ENCODE measurements around the gene ITIH2. TPM values are rescaled to one million over a fixed set of nuclear protein-coding genes. Genes with fewer than 3 reads are reported as not detected.
"Not testable (repeated sequence)": the region's sequence is repeated elsewhere in the genome, so short reads cannot be mapped to it uniquely, and the experiment has no call there.

ITIH2 gene
- total RNA-seq, 2 donors from 2014 or later, result not detected

- H3K4me1 Mint-ChIP-seq, result no peaks in the 10 kb centered on the region
- WGBS, 2 experiments (ENCODE audit: insufficient coverage in 1 of 2, insufficient read length in 1 of 2), result 85 to 86% methylated on average over 8 to 13 of the region's 13 CpGs
Observed at GRCh38 chr10:7686351-7687171, 16.6 kb upstream of the ITIH2 start.

GRCh38 chr10:7687228-7687907 is 15.7 kb upstream of the ITIH2 start:
- Mint-ChIP-seq H3K27me3 (ENCODE audit: insufficient read depth) (peaks cover 23% of the 10 kb centered on the region), H3K9me3 (peaks cover 40% of the 10 kb centered on the region), H3K27ac (no peak overlapping the region), H3K4me3 (no peak overlapping the region), H3K4me1 (no peaks in the 10 kb centered on the region), H3K36me3 (ENCODE audit: low read depth) (no peaks in the 10 kb centered on the region)
- TF ChIP-seq CTCF (conservative IDR thresholded peaks at IDR 0.05), result peak; percentile 96
- H3K27ac ChIP-seq (ENCODE audit: low read depth, low read length), result no peak overlapping the region
- DNase-seq, result peak; percentile 95
- H3K4me1 ChIP-seq (ENCODE audit: control insufficient read depth, insufficient read depth, low read length), result no peaks in the 10 kb centered on the region
- H3K36me3 ChIP-seq (ENCODE audit: control insufficient read depth, insufficient read depth, low read length), result no peaks in the 10 kb centered on the region
- no peak overlapping the region for H3K9ac ChIP-seq (ENCODE audit: extremely low read depth, low read length, poor library complexity, severe bottlenecking)
- H3K4me3 ChIP-seq (ENCODE audit: low read length), result no peak overlapping the region
- 27 to 32% methylated on average over 14 to 19 of the region's 20 CpGs for WGBS, 2 experiments (ENCODE audit: insufficient coverage in 1 of 2, insufficient read length in 1 of 2)
- peaks cover 37% of the 10 kb centered on the region for H3K9me3 ChIP-seq (ENCODE audit: control insufficient read depth, low read length)
- H3K27me3 ChIP-seq (ENCODE audit: control insufficient read depth, insufficient read depth, low read length, poor library complexity, severe bottlenecking), result no peaks in the 10 kb centered on the region

More at GRCh38 chr10:7686351-7687171, 16.6 kb upstream of the ITIH2 start:
- Mint-ChIP-seq H3K9me3 (peaks cover 32% of the 10 kb centered on the region), H3K27me3 (ENCODE audit: insufficient read depth) (peaks cover 23% of the 10 kb centered on the region), H3K4me3 (no peak overlapping the region), H3K36me3 (ENCODE audit: low read depth) (no peaks in the 10 kb centered on the region), H3K27ac (no peak overlapping the region)
- DNase-seq, result no peak
- Histone ChIP-seq H3K27me3 (ENCODE audit: control insufficient read depth, insufficient read depth, low read length, poor library complexity, severe bottlenecking) (no peaks in the 10 kb centered on the region), H3K27ac (ENCODE audit: low read depth, low read length) (no peak overlapping the region), H3K9ac (ENCODE audit: extremely low read depth, low read length, poor library complexity, severe bottlenecking) (no peak overlapping the region), H3K4me3 (ENCODE audit: low read length) (no peak overlapping the region), H3K36me3 (ENCODE audit: control insufficient read depth, insufficient read depth, low read length) (no peaks in the 10 kb centered on the region), H3K9me3 (ENCODE audit: control insufficient read depth, low read length) (peaks cover 29% of the 10 kb centered on the region), H3K4me1 (ENCODE audit: control insufficient read depth, insufficient read depth, low read length) (no peaks in the 10 kb centered on the region)
- no peak for TF ChIP-seq CTCF (conservative IDR thresholded peaks at IDR 0.05)

- Histone ChIP-seq H3K27me3 (ENCODE audit: control insufficient read depth, insufficient read depth, low read length, poor library complexity, severe bottlenecking) (no peaks in the 10 kb centered on the region), H3K36me3 (ENCODE audit: control insufficient read depth, insufficient read depth, low read length) (no peaks in the 10 kb centered on the region), H3K27ac (ENCODE audit: low read depth, low read length) (no peak overlapping the region), H3K9ac (ENCODE audit: extremely low read depth, low read length, poor library complexity, severe bottlenecking) (no peak overlapping the region), H3K4me3 (ENCODE audit: low read length) (no peak overlapping the region), H3K9me3 (ENCODE audit: control insufficient read depth, low read length) (peaks cover 31% of the 10 kb centered on the region), H3K4me1 (ENCODE audit: control insufficient read depth, insufficient read depth, low read length) (no peaks in the 10 kb centered on the region)
- Mint-ChIP-seq H3K36me3 (ENCODE audit: low read depth) (no peaks in the 10 kb centered on the region), H3K4me3 (no peak overlapping the region), H3K27ac (no peak overlapping the region), H3K9me3 (peaks cover 48% of the 10 kb centered on the region), H3K4me1 (no peaks in the 10 kb centered on the region), H3K27me3 (ENCODE audit: insufficient read depth) (peaks cover 12% of the 10 kb centered on the region)
- DNase-seq, result no peak
- TF ChIP-seq CTCF (conservative IDR thresholded peaks at IDR 0.05), result no peak
Observed at GRCh38 chr10:7689591-7689990, 13.5 kb upstream of the ITIH2 start.

- not testable (repeated sequence) for H3K36me3 ChIP-seq (ENCODE audit: control insufficient read depth, insufficient read depth, low read length); H3K4me3 Mint-ChIP-seq; H3K36me3 Mint-ChIP-seq (ENCODE audit: low read depth); H3K27ac ChIP-seq (ENCODE audit: low read depth, low read length); H3K9ac ChIP-seq (ENCODE audit: extremely low read depth, low read length, poor library complexity, severe bottlenecking); H3K4me3 ChIP-seq (ENCODE audit: low read length); H3K27me3 ChIP-seq (ENCODE audit: control insufficient read depth, insufficient read depth, low read length, poor library complexity, severe bottlenecking); H3K27ac Mint-ChIP-seq; DNase-seq; H3K4me1 Mint-ChIP-seq; H3K4me1 ChIP-seq (ENCODE audit: control insufficient read depth, insufficient read depth, low read length)
- Mint-ChIP-seq H3K9me3 (peaks cover 48% of the 10 kb centered on the region), H3K27me3 (ENCODE audit: insufficient read depth) (peaks cover 12% of the 10 kb centered on the region)
- peaks cover 31% of the 10 kb centered on the region for H3K9me3 ChIP-seq (ENCODE audit: control insufficient read depth, low read length)
- WGBS, 2 experiments (ENCODE audit: insufficient coverage in 1 of 2, insufficient read length in 1 of 2), result 95% methylated on average over 3 of the region's 3 CpGs; no CpG with 5 or more reads in 1 of the 2 experiments
Observed at GRCh38 chr10:7690885-7691597, 12.1 kb upstream of the ITIH2 start.

GRCh38 chr10:7692368-7692767 is 10.7 kb upstream of the ITIH2 start:
- H3K36me3 ChIP-seq (ENCODE audit: control insufficient read depth, insufficient read depth, low read length); H3K27ac ChIP-seq (ENCODE audit: low read depth, low read length); H3K27me3 ChIP-seq (ENCODE audit: control insufficient read depth, insufficient read depth, low read length, poor library complexity, severe bottlenecking); DNase-seq; H3K4me1 Mint-ChIP-seq; H3K4me3 Mint-ChIP-seq; H3K36me3 Mint-ChIP-seq (ENCODE audit: low read depth); H3K27ac Mint-ChIP-seq; H3K9ac ChIP-seq (ENCODE audit: extremely low read depth, low read length, poor library complexity, severe bottlenecking); H3K4me3 ChIP-seq (ENCODE audit: low read length); H3K4me1 ChIP-seq (ENCODE audit: control insufficient read depth, insufficient read depth, low read length): not testable (repeated sequence)
- H3K27me3 Mint-ChIP-seq (ENCODE audit: insufficient read depth), result peaks cover 12% of the 10 kb centered on the region
- H3K9me3 ChIP-seq (ENCODE audit: control insufficient read depth, low read length), result peaks cover 31% of the 10 kb centered on the region
- peaks cover 48% of the 10 kb centered on the region for H3K9me3 Mint-ChIP-seq
